Endothelial cell of umbilical vein (primary cell): ENCODE measurements around the gene TRAPPC5. TPM values are rescaled to one million over a fixed set of nuclear protein-coding genes. Genes with fewer than 3 reads are reported as not detected.
"Not testable (repeated sequence)": the region's sequence is repeated elsewhere in the genome, so short reads cannot be mapped to it uniquely, and the experiment has no call there.

Source experiments
- BruUV-seq: library from RNA; stranded (reverse); fragments of 400-500 nt; replicated peaks from 2 replicates; lab custom pipeline; 2021; lab: Mats Ljungman, UMichigan
- CTCF ChIA-PET: fragments of 300-600, 350-600 bp; sonication (Branson Sonifier 250); formaldehyde crosslinking; loops from one replicate; lab custom pipeline; 2021; ENCODE audit warnings: antibody characterized with exemption, inconsistent platforms; lab: Charles Lee
- POLR2A ChIA-PET: fragments of 300-600, 350-600 bp; sonication (Branson Sonifier 250); formaldehyde crosslinking; loops from one replicate; lab custom pipeline; 2021; ENCODE audit warnings: antibody characterized with exemption, inconsistent platforms; lab: Charles Lee
- DNase-seq: peaks from one replicate; pipeline ENCODE4 v3.0.0-alpha.2; 2011; ENCODE audit warnings: low read depth, low spot score
- FAIRE-seq: peaks from 2 replicates; lab custom pipeline; 2011; peaks lifted over from hg19 to GRCh38; lab: Jason Lieb, UNC
- H2AFZ ChIP-seq: 2 replicates; pipeline ENCODE4 v1.6.0; 2012; ENCODE audit warnings: low read depth, low read length, control low read depth, inconsistent platforms
- H3K27ac ChIP-seq: 2 replicates; pipeline ENCODE4 v1.5.1; 2011; ENCODE audit warnings: low read depth, mild to moderate bottlenecking, control low read depth, low read length, moderate library complexity; ENCODE audit not compliant: insufficient read depth
- H3K27me3 ChIP-seq, 2 experiments: 2 replicates each; pipeline versions ENCODE4 v1.6.0 to v1.6.1; 2011; ENCODE audit warnings: low read length in 2 of 2, mixed read lengths in 1 of 2; ENCODE audit not compliant: control insufficient read depth in 2 of 2, insufficient read depth in 2 of 2
- H3K36me3 ChIP-seq, 2 experiments: 2 replicates in 1 of 2; 3 replicates in 1 of 2; pipeline ENCODE4 v1.5.1; 2011; ENCODE audit warnings: low read length in 2 of 2, mild to moderate bottlenecking in 1 of 2, moderate library complexity in 1 of 2; ENCODE audit not compliant: control insufficient read depth in 2 of 2, insufficient read depth in 2 of 2; ENCODE audit errors: extremely low read depth in 1 of 2
- H3K4me1 ChIP-seq: 3 replicates; pipeline ENCODE4 v1.5.1; 2011; ENCODE audit warnings: mild to moderate bottlenecking, low read length; ENCODE audit not compliant: control insufficient read depth, insufficient read depth; ENCODE audit errors: extremely low read depth
- H3K4me2 ChIP-seq: 2 replicates; pipeline ENCODE4 v1.6.1; 2011; ENCODE audit warnings: low read length, control low read depth, mixed read lengths; ENCODE audit not compliant: insufficient read depth
- H3K4me3 ChIP-seq, 3 experiments: fragments of 200-600 bp in 1 of 3; sonication (generic), shearing (Covaris generic) in 1 of 3; replicated peaks in 1 of 3; 2 replicates each; pipeline ENCODE4 v1.5.1; 2011 to 2016; ENCODE audit warnings: control low read depth in 3 of 3, low read length in 3 of 3, mild to moderate bottlenecking in 2 of 3, inconsistent platforms in 1 of 3, low read depth in 1 of 3, moderate library complexity in 1 of 3; ENCODE audit not compliant: insufficient read depth in 1 of 3
- H3K79me2 ChIP-seq: 2 replicates; pipeline ENCODE4 v1.6.0; 2012; ENCODE audit warnings: low read length, inconsistent platforms; ENCODE audit not compliant: control insufficient read depth, insufficient read depth
- H3K9ac ChIP-seq: replicated peaks from 2 replicates; pipeline ENCODE3; 2011; ENCODE audit warnings: low read length, control low read depth; ENCODE audit not compliant: insufficient read depth; ENCODE audit errors: extremely low read depth
- H3K9me1 ChIP-seq: replicated peaks from 3 replicates; pipeline ENCODE4 v1.6.0; 2011; ENCODE audit warnings: mild to moderate bottlenecking, low read length; ENCODE audit not compliant: control insufficient read depth, insufficient read depth; ENCODE audit errors: extremely low read depth
- H3K9me3 ChIP-seq: replicated peaks from 2 replicates; pipeline ENCODE4 v1.5.1; 2012; ENCODE audit warnings: low read length, inconsistent platforms; ENCODE audit not compliant: control insufficient read depth, insufficient read depth
- H4K20me1 ChIP-seq: replicated peaks from 2 replicates; pipeline ENCODE3; 2011; ENCODE audit warnings: mild to moderate bottlenecking, low read length; ENCODE audit not compliant: control insufficient read depth, insufficient read depth; ENCODE audit errors: extremely low read depth
- EZH2 ChIP-seq: IDR thresholded peaks from 2 replicates; pipeline ENCODE4 v1.6.1; 2012; ENCODE audit warnings: borderline replicate concordance, low read depth, mild to moderate bottlenecking, moderate library complexity, low read length, inconsistent platforms; ENCODE audit not compliant: severe bottlenecking
- FOS ChIP-seq: IDR thresholded peaks from 2 replicates; pipeline ENCODE4 v1.6.1; 2011; ENCODE audit warnings: mild to moderate bottlenecking, low read length, moderate library complexity, borderline replicate concordance; ENCODE audit not compliant: insufficient read depth
- GATA2 ChIP-seq: IDR thresholded peaks from 2 replicates; pipeline ENCODE4 v1.7.0; 2011; ENCODE audit warnings: low read depth, mild to moderate bottlenecking, moderate library complexity, mixed read lengths, low read length; ENCODE audit not compliant: insufficient read length, insufficient read depth
- JUN ChIP-seq: IDR thresholded peaks from 2 replicates; pipeline ENCODE4 v1.6.1; 2011; ENCODE audit warnings: borderline replicate concordance, low read depth; ENCODE audit not compliant: insufficient read length, insufficient read depth
- MYC ChIP-seq: IDR thresholded peaks from one replicate; pipeline ENCODE4 v1.6.1; 2011; ENCODE audit warnings: mild to moderate bottlenecking, low read depth, low read length
- POLR2A ChIP-seq: IDR thresholded peaks from 2 replicates; pipeline ENCODE4 v1.6.1; 2012; ENCODE audit warnings: low read depth, mild to moderate bottlenecking, control low read depth, low read length
- POLR2AphosphoS5 ChIP-seq: IDR thresholded peaks from 2 replicates; pipeline ENCODE4 v1.6.1; 2012; ENCODE audit warnings: low read depth, mild to moderate bottlenecking, control low read depth, low read length, moderate library complexity; ENCODE audit not compliant: insufficient read depth
- dilution Hi-C: fragments of 300-500 bp; cut with MboI; formaldehyde crosslinking; loops from one replicate; pipeline ENCODE4 v1.15.0; 2019; ENCODE audit warnings: low sequenced_read_pairs; ENCODE audit not compliant: extremely low pct_ligation_motif_present
- intact Hi-C: fragments of 100-400 bp; cut with micrococcal nuclease; formaldehyde crosslinking; loops from one replicate; pipeline ENCODE4 v1.10.0; 2022
- polyA plus RNA-seq, 4 experiments: library from polyadenylated mRNA; depleted of rRNA in 3 of 4; stranded (reverse) in 3 of 4; unstranded in 1 of 4; fragments of >200 nt; gene quantifications; 2 replicates each; pipeline versions ENCODE4 v1.2.1 to v1.2.3, GENCODE V29; 2011 to 2012; ENCODE audit warnings: missing spikeins in 1 of 4
- total RNA-seq: library from RNA; stranded (reverse); gene quantifications from 2 replicates; pipeline ENCODE4 v1.2.3, GENCODE V29; 2021
- TF ChIP-seq, protein P1 (sequence below), 2 donors: IDR thresholded peaks; 1 replicate in 1 of 2; 2 replicates in 1 of 2; pipeline ENCODE4 v1.5.1; 2011; ENCODE audit warnings: low read length in 2 of 2, mild to moderate bottlenecking in 2 of 2, moderate library complexity in 2 of 2, control low read depth in 1 of 2, inconsistent platforms in 1 of 2, low read depth in 1 of 2; ENCODE audit not compliant: insufficient read depth in 1 of 2; ENCODE audit errors: extremely low read depth in 1 of 2
- TF ChIP-seq, protein P2 (sequence below): IDR thresholded peaks from 2 replicates; pipeline ENCODE4 v1.6.1; 2011; ENCODE audit not compliant: insufficient read depth, insufficient read length

Gene TRAPPC5
- total and polyA plus RNA-seq, 2 donors (not counting 3 experiments of a cell fraction or from before 2014, with no cell fraction given) = 114 to 172 TPM

DNA sequence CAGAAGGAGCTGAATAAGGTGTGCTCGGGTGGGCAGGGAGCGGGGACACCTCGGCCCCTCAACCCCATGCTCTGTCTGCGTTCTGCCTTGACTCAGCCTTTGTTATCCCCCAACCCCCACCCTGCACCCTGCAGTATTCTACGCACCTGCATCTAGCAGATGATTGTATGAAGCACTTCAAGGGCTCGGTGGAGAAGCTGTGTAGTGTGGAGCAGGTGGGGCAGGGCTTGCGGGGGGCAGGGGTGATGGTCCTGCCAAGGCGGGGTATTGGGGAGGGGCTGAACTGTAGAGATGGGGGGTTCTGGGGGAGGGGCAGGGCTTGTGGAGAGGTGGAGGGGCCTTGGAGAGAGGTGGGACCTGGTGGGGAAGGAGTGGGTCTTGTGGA, 37.6 kb upstream of the TRAPPC5 start:
- intact Hi-C loops (no loop called here), dilution Hi-C loops (no loop called here)
- no peak overlapping the region for H3K9ac ChIP-seq
- H3K36me3 ChIP-seq = no peaks in the 10 kb centered on the region
- CTCF ChIA-PET = no interaction called here
- H3K4me2 ChIP-seq = no peak overlapping the region
- H4K20me1 ChIP-seq = no peaks in the 10 kb centered on the region
- H3K4me1 ChIP-seq = no peaks in the 10 kb centered on the region
- BruUV-seq = no TSS peak
- no peaks in the 10 kb centered on the region for H3K27me3 ChIP-seq
- no peaks in the 10 kb centered on the region for H3K9me1 ChIP-seq
- FAIRE-seq (no peak), DNase-seq (no peak)
- no peak overlapping the region for H2AFZ ChIP-seq
- H3K9me3 ChIP-seq = no peaks in the 10 kb centered on the region
- no peak for TF ChIP-seq MYC
- TF ChIP-seq EZH2 = no peak
- no peak for TF ChIP-seq FOS
- TF ChIP-seq, protein P1, sequence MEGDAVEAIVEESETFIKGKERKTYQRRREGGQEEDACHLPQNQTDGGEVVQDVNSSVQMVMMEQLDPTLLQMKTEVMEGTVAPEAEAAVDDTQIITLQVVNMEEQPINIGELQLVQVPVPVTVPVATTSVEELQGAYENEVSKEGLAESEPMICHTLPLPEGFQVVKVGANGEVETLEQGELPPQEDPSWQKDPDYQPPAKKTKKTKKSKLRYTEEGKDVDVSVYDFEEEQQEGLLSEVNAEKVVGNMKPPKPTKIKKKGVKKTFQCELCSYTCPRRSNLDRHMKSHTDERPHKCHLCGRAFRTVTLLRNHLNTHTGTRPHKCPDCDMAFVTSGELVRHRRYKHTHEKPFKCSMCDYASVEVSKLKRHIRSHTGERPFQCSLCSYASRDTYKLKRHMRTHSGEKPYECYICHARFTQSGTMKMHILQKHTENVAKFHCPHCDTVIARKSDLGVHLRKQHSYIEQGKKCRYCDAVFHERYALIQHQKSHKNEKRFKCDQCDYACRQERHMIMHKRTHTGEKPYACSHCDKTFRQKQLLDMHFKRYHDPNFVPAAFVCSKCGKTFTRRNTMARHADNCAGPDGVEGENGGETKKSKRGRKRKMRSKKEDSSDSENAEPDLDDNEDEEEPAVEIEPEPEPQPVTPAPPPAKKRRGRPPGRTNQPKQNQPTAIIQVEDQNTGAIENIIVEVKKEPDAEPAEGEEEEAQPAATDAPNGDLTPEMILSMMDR (IDR thresholded peaks at IDR 0.05; ENCODE audit: extremely low read depth in 1 of 2, insufficient read depth in 1 of 2, low read depth in 1 of 2, low read length in 2 of 2) = no peak
- no peak for TF ChIP-seq GATA2
- TF ChIP-seq POLR2AphosphoS5 = no peak
- TF ChIP-seq POLR2A = no peak
- TF ChIP-seq, protein P2, sequence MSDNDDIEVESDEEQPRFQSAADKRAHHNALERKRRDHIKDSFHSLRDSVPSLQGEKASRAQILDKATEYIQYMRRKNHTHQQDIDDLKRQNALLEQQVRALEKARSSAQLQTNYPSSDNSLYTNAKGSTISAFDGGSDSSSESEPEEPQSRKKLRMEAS = no peak
- no peak for TF ChIP-seq JUN
- no peaks in the 10 kb centered on the region for H3K79me2 ChIP-seq
- H3K27ac ChIP-seq = no peak overlapping the region
- no peak overlapping the region for H3K4me3 ChIP-seq
- POLR2A ChIA-PET = no interaction called here

DNA sequence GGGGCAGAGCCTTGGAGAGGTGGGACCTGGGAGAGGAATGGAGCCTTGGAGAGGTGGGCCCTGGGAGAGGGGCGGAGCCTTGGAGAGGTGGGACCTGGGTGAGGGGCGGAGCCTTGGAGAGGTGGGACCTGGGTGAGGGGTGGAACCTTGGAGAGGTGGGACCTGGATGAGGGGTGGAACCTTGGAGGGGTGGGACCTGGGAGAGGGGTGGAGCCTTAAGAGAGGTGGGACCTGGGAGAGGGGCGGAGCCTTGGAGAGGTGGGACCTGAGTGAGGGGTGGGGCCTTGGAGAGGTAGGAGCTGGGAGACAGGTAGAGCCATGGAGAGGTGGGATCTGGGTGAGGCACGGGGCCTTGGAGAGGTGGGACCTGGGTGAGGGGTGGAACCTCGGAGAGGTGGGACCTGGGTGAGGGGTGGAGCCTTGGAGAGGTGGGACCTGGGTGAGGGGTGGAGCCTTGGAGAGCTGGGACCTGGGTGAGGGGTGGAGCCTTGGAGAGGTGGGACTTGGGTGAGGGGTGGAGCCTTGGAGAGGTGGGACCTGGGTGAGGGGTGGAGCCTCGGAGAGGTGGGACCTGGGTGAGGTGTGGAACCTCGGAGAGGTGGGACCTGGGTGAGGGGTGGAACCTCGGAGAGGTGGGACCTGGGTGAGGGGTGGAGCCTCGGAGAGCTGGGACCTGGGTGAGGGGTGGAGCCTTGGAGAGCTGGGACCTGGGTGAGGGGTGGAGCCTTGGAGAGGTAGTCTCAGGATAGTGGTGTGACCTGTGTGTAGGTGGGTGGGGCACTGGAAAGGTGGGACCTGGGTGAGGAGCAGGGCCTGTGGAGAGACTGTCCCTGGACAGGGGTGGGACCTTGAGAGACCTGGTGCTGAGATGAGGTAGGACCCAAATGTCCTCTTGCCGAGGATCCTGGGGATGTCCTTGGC, 36.7 kb upstream of the TRAPPC5 start:
- FAIRE-seq, intact Hi-C loops, dilution Hi-C loops, DNase-seq, BruUV-seq, H4K20me1 ChIP-seq, H2AFZ ChIP-seq, H3K4me1 ChIP-seq, H3K27me3 ChIP-seq, H3K79me2 ChIP-seq, H3K4me2 ChIP-seq, H3K36me3 ChIP-seq, H3K4me3 ChIP-seq, H3K9me1 ChIP-seq, H3K9me3 ChIP-seq, H3K9ac ChIP-seq, H3K27ac ChIP-seq: not testable (repeated sequence)
- POLR2A ChIA-PET = interaction anchor here (0.7 kb wide), 1 partner anchor 14 kb away, joined by 7 read pairs; no protein-coding TSS in a partner anchor
- CTCF ChIA-PET = interaction anchor here (1.2 kb wide), 1 partner anchor 37 kb away, joined by 4 read pairs; the partner anchor contains the start of gene TRAPPC5
